ENCODE data around the gene MOBP.
"Not testable (repeated sequence)": the region's sequence is repeated elsewhere in the genome, so short reads cannot be mapped to it uniquely, and the experiment has no call there.

The MOBP gene

GRCh38 chr3:39467394-39468107, at the start of gene MOBP:
Gene MOBP (plus strand): TSS chr3:39467680. CDS start chr3:39502070, 34,390 bp downstream.
- no peak for DNase-seq (ENCODE audit: low spot score)

DNA sequence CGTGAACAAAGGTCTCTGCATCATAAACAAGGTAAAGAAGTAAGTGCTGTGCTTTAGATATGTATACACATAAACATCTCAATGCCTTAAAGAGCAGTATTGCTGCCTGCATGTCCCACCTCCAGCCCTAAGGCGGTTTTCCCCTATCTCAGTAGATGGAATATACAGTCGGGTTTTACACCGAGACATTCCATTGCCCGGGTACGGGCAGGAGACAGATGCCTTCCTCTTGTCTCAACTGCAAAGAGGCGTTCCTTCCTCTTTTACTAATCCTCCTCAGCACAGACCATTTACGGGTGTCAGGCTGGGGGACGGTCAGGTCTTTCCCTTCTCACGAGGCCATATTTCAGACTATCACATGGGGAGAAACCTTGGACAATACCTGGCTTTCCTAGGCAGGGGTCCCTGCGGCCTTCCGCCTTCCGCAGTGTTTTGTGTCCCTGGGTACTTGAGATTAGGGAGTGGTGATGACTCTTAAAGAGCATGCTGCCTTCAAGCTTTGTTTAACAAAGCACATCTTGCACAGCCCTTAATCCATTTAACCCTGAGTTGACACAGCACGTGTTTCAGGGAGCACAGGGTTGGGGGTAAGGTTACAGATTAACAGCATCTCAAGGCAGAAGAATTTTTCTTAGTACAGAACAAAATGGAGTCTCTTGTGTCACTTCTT, 48.8 kb upstream of the MOBP start:
- DNase-seq (ENCODE audit: low spot score), result not testable (repeated sequence)

DNA sequence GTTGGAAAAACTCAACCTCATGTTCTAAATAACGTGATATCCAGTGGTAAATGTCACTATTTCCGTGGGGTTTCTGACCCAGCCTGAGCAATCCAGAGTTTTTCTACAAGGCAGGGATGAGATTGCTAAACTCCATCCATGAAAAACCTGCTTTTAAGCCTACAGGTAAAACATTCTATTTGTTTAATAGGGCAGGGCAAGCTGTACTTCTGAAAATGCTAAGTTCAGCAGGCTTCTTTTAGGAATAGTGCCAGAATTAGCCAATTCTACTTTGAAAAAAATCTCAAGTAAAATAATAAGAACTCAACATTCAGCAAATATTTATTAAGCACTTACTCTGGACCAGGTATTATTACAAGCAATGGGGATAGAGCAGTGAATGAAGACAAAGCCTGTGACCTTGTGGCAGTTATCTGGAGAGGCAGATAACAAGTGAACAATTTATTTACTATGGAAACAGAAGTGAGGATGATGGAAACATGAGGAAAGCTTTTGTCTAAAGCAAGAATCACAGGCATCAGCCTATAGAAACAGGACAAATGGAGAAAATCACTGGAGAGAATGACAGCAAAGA, 47.7 kb upstream of the MOBP start:
- DNase-seq (ENCODE audit: low spot score), result no peak

GRCh38 chr3:39420543-39420942, 46.9 kb upstream of the MOBP start:
- DNase-seq (ENCODE audit: low spot score), result no peak

DNA sequence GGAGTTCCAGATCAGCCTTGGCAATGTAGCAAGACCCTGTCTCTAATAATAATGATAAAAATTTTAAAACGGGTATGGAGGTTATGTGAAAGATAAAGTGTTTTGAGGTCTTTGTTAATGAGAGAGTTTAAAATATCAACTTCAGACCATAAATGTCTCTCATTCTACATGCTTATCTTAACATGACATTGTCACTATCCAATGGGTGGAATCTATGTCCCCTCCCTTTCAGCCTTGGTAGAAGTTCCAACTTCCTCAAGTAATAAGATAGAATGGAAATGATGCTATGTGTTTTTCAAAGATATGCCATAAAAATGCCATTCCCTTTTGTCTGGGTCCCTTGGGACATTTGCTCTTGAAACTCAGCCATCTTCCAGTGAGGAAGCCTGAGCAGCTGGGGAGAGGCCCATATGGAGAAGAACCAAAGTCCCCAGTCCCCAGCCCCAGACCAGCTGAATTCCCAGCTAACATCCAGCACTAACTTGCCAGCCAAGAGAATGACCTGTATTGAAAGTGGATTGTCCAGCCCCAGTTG, 44.0 kb upstream of the MOBP start:
- DNase-seq (ENCODE audit: low spot score), result no peak

DNA sequence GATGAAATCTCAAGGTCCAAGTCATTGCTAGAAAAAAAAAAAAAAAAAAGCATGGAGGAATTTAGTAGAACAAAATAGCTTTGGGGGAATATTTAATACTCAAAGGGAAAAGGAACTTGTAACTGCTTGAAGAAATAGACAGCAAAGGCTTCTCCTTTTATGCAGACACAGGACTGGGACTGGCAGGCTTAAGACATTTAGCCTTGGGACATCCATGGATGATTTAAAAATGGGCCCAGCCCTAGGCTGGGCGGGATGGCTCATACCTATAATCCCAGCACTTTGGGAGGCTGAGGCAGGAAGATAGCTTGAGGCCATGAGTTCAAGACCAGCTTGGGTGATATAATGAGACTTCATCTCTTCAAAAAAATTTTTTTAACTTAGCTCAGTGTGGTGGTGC, 41.2 kb upstream of the MOBP start:
- DNase-seq (ENCODE audit: low spot score), result no peak

- no peak for DNase-seq (ENCODE audit: low spot score)
Measured at GRCh38 chr3:39427506-39427905, 40.0 kb upstream of the MOBP start.

DNA sequence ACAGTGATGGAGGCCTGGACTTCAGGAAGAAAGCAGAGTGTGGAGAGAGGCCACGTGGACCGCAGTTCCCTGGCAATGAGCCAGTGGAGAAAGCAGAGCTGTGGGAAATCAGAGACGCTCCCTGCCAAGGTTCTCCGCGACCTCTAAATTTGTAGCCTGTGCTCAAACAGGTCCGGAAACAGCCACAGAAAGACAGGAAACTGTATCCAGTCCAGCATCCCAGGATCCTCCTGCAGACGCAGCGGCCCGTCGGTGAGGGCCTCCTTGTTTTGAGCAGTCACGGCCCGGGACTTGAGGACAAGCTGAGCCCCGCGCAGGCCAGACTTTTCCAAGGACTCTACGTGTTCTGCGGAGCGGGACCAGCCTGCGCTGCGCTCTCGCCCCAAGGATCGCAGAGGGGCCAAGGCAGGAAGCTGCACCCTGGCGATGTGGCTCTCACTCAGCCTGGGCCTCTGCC, 38.7 kb upstream of the MOBP start:
- no peak for DNase-seq (ENCODE audit: low spot score)

- DNase-seq (ENCODE audit: low spot score), result no peak
Measured at GRCh38 chr3:39429466-39429865, 38.0 kb upstream of the MOBP start.

- no peak for DNase-seq (ENCODE audit: low spot score)
Measured at GRCh38 chr3:39432342-39432741, 35.1 kb upstream of the MOBP start.

DNA sequence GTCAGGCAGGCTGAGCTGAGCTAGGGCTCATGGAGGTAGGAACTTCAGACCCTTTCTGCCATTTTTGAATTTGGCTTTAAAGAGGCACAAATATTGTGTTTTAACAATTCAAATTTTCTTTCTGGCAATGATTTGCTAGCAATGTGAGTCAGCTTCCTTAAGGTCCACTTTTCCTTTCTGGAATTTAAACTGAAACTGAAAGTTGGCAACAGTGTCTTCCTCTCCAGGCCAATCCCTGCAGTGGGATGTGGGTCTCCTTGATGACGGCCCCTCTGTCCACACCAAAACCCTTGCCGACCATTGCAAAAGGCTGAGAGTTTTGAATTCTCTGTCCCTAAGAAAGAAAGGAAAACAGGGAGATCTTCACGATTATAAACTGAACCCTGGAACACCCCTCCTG, 33.8 kb upstream of the MOBP start:
- DNase-seq (ENCODE audit: low spot score), result no peak

- no peak for DNase-seq (ENCODE audit: low spot score)
Measured at GRCh38 chr3:39434574-39434973, 32.9 kb upstream of the MOBP start.

GRCh38 chr3:39435006-39435748, 32.3 kb upstream of the MOBP start:
- no peak for DNase-seq (ENCODE audit: low spot score)

DNA sequence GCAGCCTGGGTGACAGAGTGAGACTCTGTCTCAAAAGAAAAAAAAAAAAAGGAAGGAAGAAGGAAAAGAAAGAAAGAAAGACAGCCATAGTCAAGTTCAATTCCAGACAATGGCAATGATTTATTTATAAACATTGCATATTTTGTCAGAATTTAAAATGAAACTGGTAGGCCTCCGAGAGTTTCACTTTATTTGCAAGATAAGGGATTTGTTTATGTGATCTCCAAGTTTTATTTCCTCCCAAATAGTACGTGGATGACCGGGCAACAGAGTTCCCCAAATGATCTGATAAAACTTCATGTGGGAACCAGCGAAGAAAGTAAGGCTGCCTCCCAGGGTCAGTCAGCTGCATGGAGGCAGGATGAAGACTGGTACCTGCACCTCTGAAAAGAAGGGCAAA, 28.6 kb upstream of the MOBP start:
- no peak for DNase-seq (ENCODE audit: low spot score)

DNA sequence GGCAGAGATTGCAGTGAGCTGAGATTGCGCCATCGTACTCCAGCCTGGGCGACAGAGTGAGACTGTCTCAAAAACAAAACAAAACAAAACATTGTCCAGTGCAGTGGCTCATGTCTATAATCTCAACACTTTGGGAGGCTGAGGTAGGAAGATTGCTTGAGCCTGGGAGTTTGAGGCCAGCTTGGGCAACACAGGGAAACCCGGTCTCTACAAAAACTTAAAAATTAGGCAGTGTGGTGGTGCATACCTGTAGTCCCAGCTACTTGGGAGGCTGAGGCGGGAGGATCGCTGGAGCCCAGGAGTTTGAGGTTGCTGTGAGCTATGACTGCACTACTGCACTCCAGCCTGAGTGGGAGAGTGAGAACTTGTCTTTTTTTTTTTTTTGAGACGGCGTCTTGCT, 27.2 kb upstream of the MOBP start:
- DNase-seq (ENCODE audit: low spot score), result no peak

DNA sequence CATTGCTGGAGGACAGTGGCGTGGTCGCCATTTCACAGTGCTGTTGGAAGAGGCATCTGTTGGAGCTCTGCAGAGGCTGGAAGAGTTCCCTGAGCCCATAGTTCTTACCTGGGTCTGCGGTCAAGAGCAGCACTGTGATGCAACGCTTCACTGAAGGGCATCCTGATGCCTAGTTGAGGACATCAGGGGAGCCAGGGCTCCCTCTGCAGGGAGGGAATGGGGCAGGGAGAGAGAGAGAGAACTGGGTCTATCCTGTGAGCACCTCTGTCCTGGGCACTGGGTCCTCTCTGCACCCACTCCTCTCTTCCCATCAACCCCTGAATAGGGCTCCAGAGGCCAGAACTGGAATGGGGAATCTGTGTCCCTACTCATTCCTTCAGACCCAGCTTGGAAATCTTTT, 23.9 kb upstream of the MOBP start:
- DNase-seq (ENCODE audit: low spot score), result peak; percentile 21

DNA sequence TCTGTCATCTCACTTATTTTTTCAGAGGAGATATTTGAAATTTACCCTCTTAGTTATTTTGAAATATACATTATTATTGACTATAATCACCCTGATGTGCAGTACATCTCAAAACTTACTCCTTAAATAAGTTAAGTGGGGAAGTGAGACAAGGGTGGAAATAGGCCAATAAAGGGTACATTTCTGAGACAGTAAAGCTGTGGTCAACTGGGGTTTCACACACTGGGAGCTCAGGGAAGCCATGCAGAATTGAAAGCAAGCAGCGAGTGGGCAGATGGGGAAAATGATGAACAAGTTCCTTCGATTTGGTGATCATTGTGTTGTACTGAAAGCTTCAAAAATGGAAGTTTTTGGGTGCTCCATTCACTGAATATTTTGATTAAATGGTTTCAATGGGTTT, 21.6 kb upstream of the MOBP start:
- no peak for DNase-seq (ENCODE audit: low spot score)

- no peak for DNase-seq (ENCODE audit: low spot score)
Measured at GRCh38 chr3:39446444-39446843, 21.0 kb upstream of the MOBP start.

DNA sequence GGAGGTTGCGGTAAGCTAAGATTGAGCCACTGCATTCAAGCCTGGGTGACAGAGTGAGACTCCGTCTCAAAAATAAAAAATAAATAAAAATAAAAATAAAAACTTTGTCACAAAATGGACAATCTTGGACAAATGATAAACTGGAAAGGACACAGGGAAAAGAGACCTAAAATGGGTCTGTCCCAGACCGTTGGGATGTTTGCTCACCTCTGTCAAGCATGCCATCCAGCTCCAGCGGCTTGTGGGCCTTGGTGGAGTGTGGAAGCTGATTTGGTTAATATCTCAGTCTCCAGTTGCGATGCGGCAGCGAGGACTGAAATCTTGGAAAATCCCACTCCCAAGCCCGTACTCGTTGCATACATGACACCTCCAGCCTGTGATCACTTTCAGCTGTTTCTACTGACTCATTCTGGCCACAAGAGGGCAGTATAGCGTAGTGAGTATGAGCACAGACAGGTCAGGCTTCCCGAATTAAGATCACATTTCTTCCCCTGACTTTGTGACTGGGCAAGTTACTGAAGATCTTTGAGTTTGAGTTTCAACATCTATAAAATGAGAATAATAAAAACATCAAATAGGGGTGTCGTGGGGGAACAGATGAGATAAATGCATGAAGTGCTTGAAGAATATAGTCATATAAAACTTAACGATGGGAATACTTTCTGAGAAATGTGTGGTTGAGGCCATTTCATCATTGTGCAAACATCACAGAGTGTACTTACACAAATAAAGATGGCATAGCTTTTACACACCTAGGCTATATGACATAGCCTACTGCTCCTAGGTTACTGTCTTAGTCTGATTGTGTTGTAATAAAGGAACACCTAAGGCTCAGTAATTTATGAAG, 19.6 kb upstream of the MOBP start:
- peak; percentile 90 for DNase-seq (ENCODE audit: low spot score)

GRCh38 chr3:39448506-39449233, 18.8 kb upstream of the MOBP start:
- DNase-seq (ENCODE audit: low spot score), result no peak

DNA sequence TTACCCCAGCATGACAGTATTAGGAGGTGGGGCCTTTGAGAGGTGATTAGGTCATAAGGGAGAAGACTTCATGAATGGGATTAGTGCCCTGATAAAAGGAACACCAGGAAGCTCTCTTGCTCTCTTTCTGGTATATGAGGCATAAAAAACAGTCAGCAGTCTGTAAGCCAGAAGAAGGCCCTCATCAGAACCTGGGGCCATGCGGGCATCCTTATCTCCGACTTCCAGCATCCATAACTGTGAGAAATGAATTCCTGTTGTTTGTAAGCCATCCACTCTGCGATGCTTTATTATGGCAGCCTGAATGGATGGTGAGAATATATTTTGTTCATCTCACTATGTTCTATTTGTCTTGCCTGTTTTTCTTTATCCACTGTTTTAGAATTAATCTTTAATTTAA, 17.7 kb upstream of the MOBP start:
- DNase-seq (ENCODE audit: low spot score), result no peak
